ENCODE data around the gene HOXA13. TPM values are rescaled to one million over a fixed set of nuclear protein-coding genes. Genes with fewer than 3 reads are reported as not detected.

Gene HOXA13
- total and polyA plus RNA-seq, 2 experiments from 2014 or later: not detected

- H3K27ac ChIP-seq (ENCODE audit: low read depth): no peak overlapping the region
- DNase-seq (ENCODE audit: low spot score): no peak
- H2AFZ ChIP-seq: no peak overlapping the region
- Mint-ChIP-seq H3K4me1 (peaks cover 38% of the 10 kb centered on the region), H3K4me3 (no peak overlapping the region; the same call in 2 of the 3 replicates), H3K27ac (no peak overlapping the region), H3K36me3 (ENCODE audit: low read depth) (no peaks in the 10 kb centered on the region), H3K27me3 (ENCODE audit: insufficient read depth, low read depth, poor library complexity) (peaks cover 100% of the 10 kb centered on the region), H3K9me3 (peaks cover 4% of the 10 kb centered on the region; the same call in 2 of the 3 replicates)
- H3K4me2 ChIP-seq: peak overlapping the region; percentile 72
- TF ChIP-seq CREB1 (CRISPR knock-in tag; IDR thresholded peaks at IDR 0.05; ENCODE audit: low read depth): no peak
- peak; percentile 66 for TF ChIP-seq EZH2phosphoT487 (IDR thresholded peaks at IDR 0.05; ENCODE audit: unreplicated experiment)
- peak; percentile 89 for TF ChIP-seq EZH2 (IDR thresholded peaks at IDR 0.05; ENCODE audit: low read depth, unreplicated experiment)
- ATAC-seq: no peak
- peaks cover 66% of the 10 kb centered on the region for H3F3A ChIP-seq (replicated peaks; ENCODE audit: low read depth)
- no peaks in the 10 kb centered on the region for H3K9me2 ChIP-seq (ENCODE audit: insufficient read depth)
- peaks cover 100% of the 10 kb centered on the region for H3K27me3 ChIP-seq (ENCODE audit: insufficient read depth)
- no peaks in the 10 kb centered on the region for H3K79me2 ChIP-seq (replicated peaks; ENCODE audit: insufficient read depth)
- H4K20me1 ChIP-seq (replicated peaks; ENCODE audit: insufficient read depth): peaks cover 57% of the 10 kb centered on the region
- H3K4me3 ChIP-seq: peak overlapping the region; percentile 44
- H3K36me3 ChIP-seq (ENCODE audit: insufficient read depth): no peaks in the 10 kb centered on the region
- H3K4me1 ChIP-seq (ENCODE audit: insufficient read depth): peaks cover 68% of the 10 kb centered on the region
Measured at GRCh38 chr7:27185854-27186667, 13.8 kb downstream of the HOXA13 start.

- Mint-ChIP-seq H3K4me3 (peak within 1 kb of the TSS; percentile 32; the same call in 2 of the 3 replicates), H3K27ac (no peak within 1 kb of the TSS), H3K4me1 (peaks cover 40% of the 10 kb centered on the region), H3K27me3 (ENCODE audit: insufficient read depth, low read depth, poor library complexity) (peaks cover 100% of the 10 kb centered on the region), H3K9me3 (peaks cover 4% of the 10 kb centered on the region; the same call in 2 of the 3 replicates), H3K36me3 (ENCODE audit: low read depth) (no peaks in the 10 kb centered on the region)
- Histone ChIP-seq H3K4me1 (ENCODE audit: insufficient read depth) (peaks cover 70% of the 10 kb centered on the region), H4K20me1 (replicated peaks; ENCODE audit: insufficient read depth) (peaks cover 58% of the 10 kb centered on the region), H3K79me2 (replicated peaks; ENCODE audit: insufficient read depth) (no peaks in the 10 kb centered on the region), H3K27me3 (ENCODE audit: insufficient read depth) (peaks cover 100% of the 10 kb centered on the region), H3K9me2 (ENCODE audit: insufficient read depth) (no peaks in the 10 kb centered on the region), H3K27ac (ENCODE audit: low read depth) (no peak within 1 kb of the TSS), H3K36me3 (ENCODE audit: insufficient read depth) (no peaks in the 10 kb centered on the region), H3F3A (replicated peaks; ENCODE audit: low read depth) (peaks cover 61% of the 10 kb centered on the region), H2AFZ (no peak within 1 kb of the TSS), H3K4me2 (peak within 1 kb of the TSS; percentile 72), H3K4me3 (peak within 1 kb of the TSS; percentile 44; the same call in 1 of the 2 replicates)
- ATAC-seq: no peak
- DNase-seq (ENCODE audit: low spot score): no peak
- no peak for TF ChIP-seq CREB1 (CRISPR knock-in tag; IDR thresholded peaks at IDR 0.05; ENCODE audit: low read depth)
- TF ChIP-seq EZH2phosphoT487 (IDR thresholded peaks at IDR 0.05; ENCODE audit: unreplicated experiment): peak; percentile 54
- TF ChIP-seq ETS1 (IDR thresholded peaks at IDR 0.05): no peak
- no peak for TF ChIP-seq ZNF462 (CRISPR knock-in tag; IDR thresholded peaks at IDR 0.05)
- TF ChIP-seq STAT1 (IDR thresholded peaks at IDR 0.05; ENCODE audit: unreplicated experiment): no peak
- TF ChIP-seq ZNF331 (CRISPR knock-in tag; IDR thresholded peaks at IDR 0.05; ENCODE audit: low read depth): no peak
- no peak for TF ChIP-seq JUNB (IDR thresholded peaks at IDR 0.05; ENCODE audit: unreplicated experiment)
- no peak for TF ChIP-seq POLR2AphosphoS5 (IDR thresholded peaks at IDR 0.05; ENCODE audit: low read depth)
- TF ChIP-seq EZH2 (IDR thresholded peaks at IDR 0.05; ENCODE audit: low read depth, unreplicated experiment): peak; percentile 81
Measured at GRCh38 chr7:27185013-27185853, 14.7 kb downstream of the HOXA13 start, which contains the start of gene HOXA11. Gene HOXA11, minus strand, starts transcription at chr7:27185232. Its CDS starts 88 bp downstream, at chr7:27185144.

Data from GM23338 (cell line).